Measurements from ENCODE around the gene MCCC1. TPM values are rescaled to one million over a fixed set of nuclear protein-coding genes. Genes with fewer than 3 reads are reported as not detected.

The MCCC1 gene
- total RNA-seq, 2 experiments from 2014 or later = 23.5 to 27.5 TPM

DNA sequence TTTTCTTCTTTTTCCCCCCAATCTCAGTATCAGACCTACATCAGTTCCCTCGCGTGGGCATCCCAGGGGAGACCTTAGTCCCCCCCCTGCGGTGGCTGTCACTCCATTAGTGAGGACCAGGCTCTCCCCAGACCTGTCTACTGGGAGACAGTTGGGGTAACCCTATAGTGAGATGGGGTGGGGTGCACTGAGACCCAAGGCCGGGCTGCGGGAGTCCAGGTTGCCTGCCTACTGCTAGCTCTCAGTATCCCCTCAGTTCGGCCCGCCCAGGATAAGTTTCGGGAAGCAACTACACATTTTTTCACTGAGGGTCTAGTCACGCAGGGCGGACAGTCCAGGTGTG lies 118.3 kb downstream of the MCCC1 start:
- POLR2A ChIA-PET = interaction anchor here (0.6 to 1.5 kb wide), 10 partner anchors 9 to 656 kb away, joined by 3 to 6 read pairs (median 3); no protein-coding TSS in a partner anchor

DNA sequence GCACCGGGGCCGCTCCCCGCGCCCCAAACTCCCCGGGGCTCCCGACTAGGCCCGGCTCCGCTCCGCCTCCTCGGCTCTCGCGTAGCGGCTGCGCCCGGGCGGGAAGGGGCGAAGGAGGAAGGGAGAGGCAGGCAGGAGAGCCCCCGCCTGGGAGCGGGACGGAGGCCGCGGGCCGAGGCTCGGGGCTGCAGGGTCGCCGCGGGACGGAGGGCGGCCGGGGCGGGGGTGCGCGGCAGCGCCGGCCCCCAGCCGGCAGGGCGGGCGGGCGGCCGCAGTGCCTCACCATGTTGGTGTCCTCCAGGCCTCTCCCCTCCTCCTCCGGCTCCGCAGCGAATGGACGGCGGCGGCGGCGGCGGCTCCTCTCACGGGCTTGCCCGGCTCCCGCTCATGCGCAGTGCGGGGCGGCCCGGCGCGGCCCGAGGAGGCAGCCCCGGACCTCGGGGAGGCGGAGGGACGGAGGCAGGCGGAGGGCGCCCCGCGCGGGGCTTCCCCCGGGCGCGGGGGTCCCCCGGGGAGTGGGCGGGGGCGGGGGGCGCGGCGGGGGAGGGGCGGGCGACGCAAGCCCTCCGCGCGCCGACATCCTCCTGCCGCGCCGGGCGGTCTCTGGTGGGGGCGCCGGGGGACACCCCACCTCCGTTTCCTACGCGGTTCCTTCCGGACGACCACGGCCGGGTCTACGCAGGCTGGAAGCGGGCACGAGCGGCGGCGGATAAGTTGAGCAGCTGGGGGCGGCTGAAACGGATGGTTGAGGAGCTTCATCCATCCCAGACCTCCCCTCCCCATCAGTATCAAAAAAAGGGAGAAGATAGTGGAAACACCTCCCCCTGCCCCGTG lies 118.9 kb downstream of the MCCC1 start, which contains the start of gene DCUN1D1:
Gene DCUN1D1, minus strand, starts transcription at position 335 of the 834 bp plus-strand sequence. Its CDS starts 49 bp downstream, at position 286.
- ChIA-PET CTCF (no interaction called here), POLR2A (interaction anchor here (0.6 to 2.1 kb wide), 10 partner anchors 9 to 657 kb away, joined by 3 to 11 read pairs (median 3); no protein-coding TSS in a partner anchor)
- no peaks in the 10 kb centered on the region for H3K36me3 Mint-ChIP-seq (ENCODE audit: low read depth)
- no peaks in the 10 kb centered on the region for H3K27me3 Mint-ChIP-seq
- H3K4me1 Mint-ChIP-seq = peaks cover 29% of the 10 kb centered on the region
- H3K4me3 Mint-ChIP-seq = peak within 1 kb of the TSS; percentile 93
- no peaks in the 10 kb centered on the region for H3K9me3 Mint-ChIP-seq
- H3K27ac Mint-ChIP-seq = peak within 1 kb of the TSS; percentile 81
- peak; percentile 89 for DNase-seq

More for the DNA sequence above, 118.3 kb downstream of the MCCC1 start:
- Mint-ChIP-seq H3K27me3 (no peaks in the 10 kb centered on the region), H3K9me3 (no peaks in the 10 kb centered on the region), H3K27ac (peak overlapping the region; percentile 61), H3K36me3 (ENCODE audit: low read depth) (no peaks in the 10 kb centered on the region), H3K4me3 (peak overlapping the region; percentile 78), H3K4me1 (peaks cover 28% of the 10 kb centered on the region)
- no peak for DNase-seq
- CTCF ChIA-PET = no interaction called here

DNA sequence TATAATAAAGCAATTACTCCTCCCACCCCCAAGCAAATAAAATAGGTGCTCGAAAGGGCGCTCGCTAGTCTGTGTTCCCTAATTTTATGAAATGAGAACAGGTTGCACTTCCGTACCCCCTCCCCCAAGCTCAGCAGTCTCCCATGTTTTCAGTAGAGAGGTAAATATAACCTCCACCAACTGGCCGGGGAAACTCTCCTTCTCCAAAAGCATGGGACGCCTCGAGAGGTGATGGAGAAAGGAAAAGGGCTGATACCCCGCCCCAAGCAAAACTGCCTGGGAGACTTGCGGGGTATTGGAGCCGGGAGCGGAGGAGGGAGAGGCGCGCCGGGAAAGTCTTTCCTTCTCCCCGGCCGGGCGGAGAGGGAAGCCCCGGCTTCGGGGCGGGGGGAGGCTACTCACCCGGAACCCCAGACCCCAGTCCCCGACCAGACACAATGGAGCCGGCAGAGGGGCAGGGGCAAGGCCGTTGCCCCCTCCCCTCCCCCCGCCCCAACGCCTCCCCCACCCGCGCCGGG lies 119.6 kb downstream of the MCCC1 start:
- Mint-ChIP-seq H3K4me3 (peak overlapping the region; percentile 93), H3K36me3 (ENCODE audit: low read depth) (no peaks in the 10 kb centered on the region), H3K27me3 (no peaks in the 10 kb centered on the region), H3K4me1 (peaks cover 31% of the 10 kb centered on the region), H3K27ac (peak overlapping the region; percentile 81), H3K9me3 (no peaks in the 10 kb centered on the region)
- DNase-seq = peak; percentile 35
- CTCF ChIA-PET = interaction anchor here (0.6 kb wide), 1 partner anchor 69 kb away, joined by 3 read pairs; no protein-coding TSS in a partner anchor
- POLR2A ChIA-PET = interaction anchor here (0.7 to 2.1 kb wide), 2 partner anchors 10 to 184 kb away, joined by 5 to 11 read pairs; no protein-coding TSS in a partner anchor

DNA sequence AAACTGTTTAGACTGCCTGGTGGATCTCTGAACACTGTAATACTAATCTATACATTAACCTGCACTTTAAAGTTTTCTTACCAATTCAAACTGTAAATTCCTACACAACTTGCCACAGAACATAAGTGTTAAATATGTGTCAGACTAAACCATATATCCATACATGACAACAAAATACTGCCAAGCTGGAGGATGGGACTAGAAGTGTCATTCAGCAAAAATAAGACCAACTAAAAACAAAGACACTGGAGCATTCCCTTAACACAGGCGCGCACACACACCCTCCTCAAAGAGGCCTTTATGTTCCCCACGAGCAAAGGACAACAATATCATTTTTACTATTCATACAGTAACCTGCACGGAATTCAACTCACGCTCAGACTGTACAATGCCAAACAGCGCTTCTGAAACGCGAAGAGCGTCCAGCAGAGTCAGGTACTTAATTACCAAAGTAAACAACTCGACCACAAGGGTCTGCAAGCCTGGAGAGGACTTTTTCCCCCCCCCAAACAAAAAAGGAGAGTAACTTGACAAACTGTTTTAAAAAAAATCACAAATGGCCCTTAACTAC lies 120.1 kb downstream of the MCCC1 start:
- H3K27ac Mint-ChIP-seq = peak overlapping the region; percentile 81
- H3K36me3 Mint-ChIP-seq (ENCODE audit: low read depth) = no peaks in the 10 kb centered on the region
- CTCF ChIA-PET = interaction anchor here (0.6 kb wide), 1 partner anchor 68 kb away, joined by 3 read pairs; no protein-coding TSS in a partner anchor
- no peaks in the 10 kb centered on the region for H3K27me3 Mint-ChIP-seq
- no peaks in the 10 kb centered on the region for H3K9me3 Mint-ChIP-seq
- H3K4me3 Mint-ChIP-seq = peak overlapping the region; percentile 93
- no peak for DNase-seq
- peaks cover 31% of the 10 kb centered on the region for H3K4me1 Mint-ChIP-seq
- POLR2A ChIA-PET = interaction anchor here (0.7 to 2.1 kb wide), 2 partner anchors 10 to 184 kb away, joined by 5 to 11 read pairs; no protein-coding TSS in a partner anchor

DNA sequence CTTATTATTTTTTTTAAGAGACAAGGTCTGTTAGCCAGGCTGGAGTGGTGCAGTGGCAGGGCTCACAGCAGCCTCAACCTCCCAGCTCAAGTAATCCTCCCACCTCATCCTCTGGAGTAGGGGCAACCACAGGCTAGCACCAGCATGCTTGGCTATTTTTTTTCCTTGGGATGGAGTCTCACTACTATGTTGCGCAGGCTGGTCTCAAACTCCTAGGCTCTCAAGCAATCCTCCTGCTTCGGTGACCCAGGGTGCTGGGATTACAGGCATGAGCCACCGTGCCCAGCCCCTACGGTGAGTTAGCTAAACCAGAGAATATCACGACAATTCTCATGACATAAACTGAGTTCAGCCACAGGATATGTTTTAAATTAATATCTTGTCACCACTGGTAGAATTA lies 120.9 kb downstream of the MCCC1 start:
- Mint-ChIP-seq H3K27ac (no peak overlapping the region), H3K27me3 (no peaks in the 10 kb centered on the region), H3K9me3 (no peaks in the 10 kb centered on the region), H3K4me3 (no peak overlapping the region), H3K36me3 (ENCODE audit: low read depth) (no peaks in the 10 kb centered on the region), H3K4me1 (peaks cover 31% of the 10 kb centered on the region)
- POLR2A ChIA-PET = interaction anchor here (2.1 kb wide), 1 partner anchor 9 kb away, joined by 11 read pairs; no protein-coding TSS in a partner anchor
- no peak for DNase-seq
- CTCF ChIA-PET = no interaction called here

DNA sequence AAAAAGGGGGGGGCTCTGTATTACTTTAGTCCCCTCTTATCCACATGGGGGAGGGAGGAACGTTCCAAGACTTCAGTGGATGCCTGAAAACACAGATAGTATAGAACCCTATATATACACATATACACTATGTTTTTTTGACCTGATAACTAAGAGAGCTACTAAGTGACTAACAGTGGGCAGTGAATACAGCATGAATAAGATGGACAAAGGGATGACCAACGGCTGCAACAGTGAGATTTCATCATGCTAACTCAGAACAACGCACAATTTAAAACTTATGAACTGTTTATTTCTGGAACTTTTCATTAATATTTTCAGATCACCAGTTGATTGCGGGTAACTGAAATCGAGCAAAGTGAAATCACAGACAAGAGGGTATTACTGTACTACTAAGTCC lies 126.2 kb downstream of the MCCC1 start:
- no peak overlapping the region for H3K27ac Mint-ChIP-seq
- POLR2A ChIA-PET = no interaction called here
- CTCF ChIA-PET = interaction anchor here (0.6 kb wide), 1 partner anchor 60 kb away, joined by 3 read pairs; no protein-coding TSS in a partner anchor
- peaks cover 12% of the 10 kb centered on the region for H3K36me3 Mint-ChIP-seq (ENCODE audit: low read depth)
- H3K4me1 Mint-ChIP-seq = peaks cover 36% of the 10 kb centered on the region
- H3K4me3 Mint-ChIP-seq = no peak overlapping the region
- DNase-seq = no peak
- H3K27me3 Mint-ChIP-seq = no peaks in the 10 kb centered on the region
- H3K9me3 Mint-ChIP-seq = no peaks in the 10 kb centered on the region

DNA sequence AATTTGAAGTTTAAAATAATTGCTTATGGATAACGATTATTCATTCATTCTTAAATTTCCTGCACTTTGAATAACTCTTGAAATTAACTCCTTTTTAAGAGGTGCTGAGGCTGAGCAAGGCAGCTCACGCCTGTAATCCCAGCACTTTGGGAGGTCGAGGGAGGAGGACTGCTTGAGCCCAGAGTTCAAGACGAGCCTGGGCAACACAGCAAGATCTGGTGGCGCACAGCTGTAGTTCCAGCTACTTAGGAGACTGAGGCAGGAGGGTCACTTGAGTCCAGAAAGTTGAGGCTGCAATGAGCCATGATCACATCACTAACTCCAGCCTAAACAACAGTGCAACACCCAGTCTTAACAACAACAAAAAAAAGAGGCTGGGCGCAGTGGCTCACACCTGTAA lies 126.9 kb downstream of the MCCC1 start:
- Mint-ChIP-seq H3K4me3 (no peak overlapping the region), H3K4me1 (peaks cover 40% of the 10 kb centered on the region), H3K9me3 (no peaks in the 10 kb centered on the region), H3K27ac (no peak overlapping the region), H3K27me3 (no peaks in the 10 kb centered on the region), H3K36me3 (ENCODE audit: low read depth) (peaks cover 12% of the 10 kb centered on the region)
- ChIA-PET CTCF (no interaction called here), POLR2A (no interaction called here)
- DNase-seq = no peak

DNA sequence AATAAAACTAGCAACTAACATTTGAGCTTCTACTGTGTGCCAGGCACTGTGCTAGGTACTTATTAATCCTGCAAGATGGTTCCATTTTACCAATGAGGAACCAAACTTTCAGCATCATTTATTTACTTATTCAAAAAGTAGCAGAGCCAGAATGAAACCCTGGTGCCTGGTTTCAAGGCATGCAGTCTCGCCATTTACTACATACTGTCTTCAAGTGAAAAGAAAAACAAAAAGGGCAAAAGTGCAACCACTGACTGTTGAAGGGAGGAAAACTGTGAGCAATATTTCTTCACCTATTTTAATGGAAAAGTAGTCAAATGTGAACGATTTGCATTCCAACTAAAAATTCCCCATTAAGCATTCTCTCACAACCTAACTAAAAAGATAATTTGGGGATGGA lies 127.7 kb downstream of the MCCC1 start:
- H3K27ac Mint-ChIP-seq = no peak overlapping the region
- no peak overlapping the region for H3K4me3 Mint-ChIP-seq
- no peaks in the 10 kb centered on the region for H3K9me3 Mint-ChIP-seq
- CTCF ChIA-PET = no interaction called here
- H3K36me3 Mint-ChIP-seq (ENCODE audit: low read depth) = peaks cover 12% of the 10 kb centered on the region
- POLR2A ChIA-PET = interaction anchor here (1.8 kb wide), 1 partner anchor 10 kb away, joined by 5 read pairs; no protein-coding TSS in a partner anchor
- H3K4me1 Mint-ChIP-seq = peaks cover 46% of the 10 kb centered on the region
- no peak for DNase-seq
- H3K27me3 Mint-ChIP-seq = no peaks in the 10 kb centered on the region

DNA sequence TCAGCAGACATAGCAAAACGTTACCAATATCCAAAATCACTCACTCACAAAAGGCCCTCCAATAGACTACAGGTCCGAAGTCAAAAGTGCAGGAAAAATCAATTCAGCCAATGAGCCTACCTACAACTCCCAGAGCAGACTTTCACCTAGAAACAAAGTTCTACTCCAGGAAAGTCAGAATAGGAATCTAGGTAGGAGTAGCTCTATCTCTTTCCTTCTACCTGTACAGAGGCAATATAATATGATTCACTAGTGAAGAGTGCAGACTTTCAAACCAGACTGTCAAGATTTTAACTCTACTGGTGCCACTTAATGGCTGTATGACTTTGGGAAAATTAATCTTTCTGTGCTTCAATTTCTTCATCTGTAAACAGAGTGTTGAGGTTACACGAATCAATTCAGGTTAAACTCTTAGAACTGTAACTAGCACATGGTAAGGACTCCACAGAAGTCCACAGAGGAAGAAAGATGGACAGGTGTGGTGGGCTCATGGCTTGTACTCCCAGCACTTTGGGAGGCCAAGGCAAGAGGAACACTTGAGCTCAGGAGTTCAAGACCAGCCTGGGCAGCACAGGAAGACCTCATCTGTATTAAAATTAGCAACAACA lies 128.4 kb downstream of the MCCC1 start:
- DNase-seq = no peak
- POLR2A ChIA-PET = interaction anchor here (0.9 to 2.9 kb wide), 3 partner anchors 8 to 177 kb away, joined by 4 to 11 read pairs (median 5); no protein-coding TSS in a partner anchor
- Mint-ChIP-seq H3K4me1 (peaks cover 50% of the 10 kb centered on the region), H3K27me3 (no peaks in the 10 kb centered on the region), H3K27ac (no peak overlapping the region), H3K4me3 (no peak overlapping the region), H3K9me3 (no peaks in the 10 kb centered on the region), H3K36me3 (ENCODE audit: low read depth) (peaks cover 16% of the 10 kb centered on the region)
- CTCF ChIA-PET = no interaction called here

DNA sequence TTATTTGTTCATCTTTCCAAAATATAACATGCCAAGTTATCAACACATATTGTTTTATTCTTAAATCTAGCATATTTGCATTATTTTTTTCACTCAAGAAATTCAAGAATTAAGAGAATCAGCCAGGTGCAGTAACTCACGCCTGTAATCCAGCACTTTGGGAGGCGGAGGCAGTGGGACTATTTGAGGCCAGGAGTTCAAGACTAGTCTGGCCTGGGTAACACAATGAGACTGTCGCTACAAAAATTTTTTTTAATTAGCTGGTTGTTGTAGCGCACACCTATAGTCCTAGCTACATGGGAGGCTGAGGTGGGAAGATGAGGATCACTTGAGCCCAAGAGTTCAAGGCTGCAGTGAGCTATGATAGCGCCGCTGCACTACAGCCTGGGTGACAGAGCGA lies 129.4 kb downstream of the MCCC1 start:
- CTCF ChIA-PET = interaction anchor here (2.3 kb wide), 1 partner anchor 59 kb away, joined by 11 read pairs; no protein-coding TSS in a partner anchor
- H3K4me1 Mint-ChIP-seq = peaks cover 57% of the 10 kb centered on the region
- no peak for DNase-seq
- H3K27me3 Mint-ChIP-seq = no peaks in the 10 kb centered on the region
- H3K27ac Mint-ChIP-seq = no peak overlapping the region
- no peaks in the 10 kb centered on the region for H3K9me3 Mint-ChIP-seq
- H3K4me3 Mint-ChIP-seq = no peak overlapping the region
- H3K36me3 Mint-ChIP-seq (ENCODE audit: low read depth) = peaks cover 26% of the 10 kb centered on the region
- POLR2A ChIA-PET = interaction anchor here (1.8 to 2.9 kb wide), 2 partner anchors 9 to 11 kb away, joined by 5 to 11 read pairs; no protein-coding TSS in a partner anchor

DNA sequence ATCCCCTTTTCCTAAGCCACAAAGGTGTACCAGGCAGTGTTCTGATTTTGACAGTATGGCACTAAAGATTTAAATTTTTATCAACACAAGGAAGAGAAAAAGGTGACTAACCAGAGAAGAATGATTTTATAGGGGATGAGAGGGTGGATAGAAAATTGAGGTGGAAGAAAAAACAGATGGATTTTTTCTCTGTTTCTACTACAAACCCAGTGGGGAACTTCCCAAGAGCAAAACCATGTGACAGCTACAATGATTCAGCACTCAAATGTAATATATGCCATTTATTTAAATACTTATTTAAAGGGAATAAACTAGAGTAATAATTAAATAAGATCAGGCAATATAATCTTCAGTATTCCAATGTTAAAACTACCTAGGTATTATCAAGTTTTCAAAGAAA lies 130.0 kb downstream of the MCCC1 start:
- POLR2A ChIA-PET = interaction anchor here (0.9 to 2.9 kb wide), 3 partner anchors 10 to 129 kb away, joined by 3 to 11 read pairs (median 4); no protein-coding TSS in a partner anchor
- Mint-ChIP-seq H3K27me3 (no peaks in the 10 kb centered on the region), H3K9me3 (no peaks in the 10 kb centered on the region), H3K36me3 (ENCODE audit: low read depth) (peaks cover 26% of the 10 kb centered on the region), H3K27ac (no peak overlapping the region), H3K4me1 (peaks cover 57% of the 10 kb centered on the region), H3K4me3 (no peak overlapping the region)
- DNase-seq = no peak
- CTCF ChIA-PET = interaction anchor here (0.6 to 2.3 kb wide), 2 partner anchors 59 to 1187 kb away, joined by 4 to 11 read pairs; no protein-coding TSS in a partner anchor

Measured in activated CD4-positive, alpha-beta memory T cell treated with anti-CD3 and anti-CD28 coated beads, Interleukin-2, amount 10 ng/mL, durations not matched to agents 7 days and 5 days (primary cell).